ENCODE data around the gene CUL4A.

The CUL4A gene

DNA sequence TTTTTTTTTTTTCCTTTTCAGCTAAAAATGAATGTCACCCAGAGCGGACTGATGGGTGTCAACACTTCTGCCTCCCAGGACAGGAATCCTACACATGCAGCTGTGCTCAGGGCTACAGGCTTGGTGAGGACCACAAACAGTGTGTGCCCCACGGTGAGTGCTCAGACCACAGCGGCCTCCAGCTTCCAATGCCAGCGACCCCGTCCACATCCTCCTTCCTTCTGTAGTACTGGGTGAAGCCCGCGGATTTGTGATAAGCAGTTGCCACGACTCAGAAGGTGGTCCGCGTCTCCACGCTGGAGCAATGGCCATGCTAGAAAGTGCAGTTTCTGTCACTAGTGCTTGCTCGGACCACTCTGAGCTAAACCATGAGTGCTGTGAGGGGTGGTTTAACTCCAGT, 44.9 kb upstream of the CUL4A start:
- POLR2A ChIA-PET, result no interaction called here
- CTCF ChIA-PET, result no interaction called here
- TF ChIP-seq, protein P1, sequence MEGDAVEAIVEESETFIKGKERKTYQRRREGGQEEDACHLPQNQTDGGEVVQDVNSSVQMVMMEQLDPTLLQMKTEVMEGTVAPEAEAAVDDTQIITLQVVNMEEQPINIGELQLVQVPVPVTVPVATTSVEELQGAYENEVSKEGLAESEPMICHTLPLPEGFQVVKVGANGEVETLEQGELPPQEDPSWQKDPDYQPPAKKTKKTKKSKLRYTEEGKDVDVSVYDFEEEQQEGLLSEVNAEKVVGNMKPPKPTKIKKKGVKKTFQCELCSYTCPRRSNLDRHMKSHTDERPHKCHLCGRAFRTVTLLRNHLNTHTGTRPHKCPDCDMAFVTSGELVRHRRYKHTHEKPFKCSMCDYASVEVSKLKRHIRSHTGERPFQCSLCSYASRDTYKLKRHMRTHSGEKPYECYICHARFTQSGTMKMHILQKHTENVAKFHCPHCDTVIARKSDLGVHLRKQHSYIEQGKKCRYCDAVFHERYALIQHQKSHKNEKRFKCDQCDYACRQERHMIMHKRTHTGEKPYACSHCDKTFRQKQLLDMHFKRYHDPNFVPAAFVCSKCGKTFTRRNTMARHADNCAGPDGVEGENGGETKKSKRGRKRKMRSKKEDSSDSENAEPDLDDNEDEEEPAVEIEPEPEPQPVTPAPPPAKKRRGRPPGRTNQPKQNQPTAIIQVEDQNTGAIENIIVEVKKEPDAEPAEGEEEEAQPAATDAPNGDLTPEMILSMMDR (IDR thresholded peaks at IDR 0.05; ENCODE audit: insufficient read depth, low read length, missing control alignments), result no peak
- no peak overlapping the region for H3K4me3 ChIP-seq (ENCODE audit: low read depth, low read length)
- no peak for DNase-seq (ENCODE audit: low read depth, low spot score)

DNA sequence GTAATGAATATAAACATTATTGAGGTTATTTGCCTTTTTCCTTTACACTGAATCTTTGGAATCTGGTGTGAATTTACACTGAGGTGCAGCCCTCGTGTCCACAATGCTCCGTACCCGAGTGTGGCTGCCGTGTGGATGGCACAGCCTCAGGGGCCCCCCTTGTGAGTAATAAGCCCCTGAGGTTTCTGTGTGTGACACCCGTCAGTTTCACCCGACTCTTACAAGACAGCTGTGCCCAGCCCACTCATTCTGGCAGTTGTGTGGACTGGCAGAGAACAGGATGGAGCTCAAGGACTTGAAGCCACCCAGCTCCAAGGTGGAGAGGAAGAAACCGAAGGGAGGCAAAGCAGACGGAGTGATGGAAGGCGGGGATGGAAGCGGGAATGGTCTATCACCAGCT, 43.1 kb upstream of the CUL4A start:
- TF ChIP-seq, protein P1 (IDR thresholded peaks at IDR 0.05; ENCODE audit: insufficient read depth, low read length, missing control alignments), result no peak
- ChIA-PET CTCF (interaction anchor here (1.5 kb wide), 1 partner anchor 12 kb away, joined by 3 read pairs; no protein-coding TSS in a partner anchor), POLR2A (no interaction called here)
- DNase-seq (ENCODE audit: low read depth, low spot score), result no peak
- H3K4me3 ChIP-seq (ENCODE audit: low read depth, low read length), result no peak overlapping the region

DNA sequence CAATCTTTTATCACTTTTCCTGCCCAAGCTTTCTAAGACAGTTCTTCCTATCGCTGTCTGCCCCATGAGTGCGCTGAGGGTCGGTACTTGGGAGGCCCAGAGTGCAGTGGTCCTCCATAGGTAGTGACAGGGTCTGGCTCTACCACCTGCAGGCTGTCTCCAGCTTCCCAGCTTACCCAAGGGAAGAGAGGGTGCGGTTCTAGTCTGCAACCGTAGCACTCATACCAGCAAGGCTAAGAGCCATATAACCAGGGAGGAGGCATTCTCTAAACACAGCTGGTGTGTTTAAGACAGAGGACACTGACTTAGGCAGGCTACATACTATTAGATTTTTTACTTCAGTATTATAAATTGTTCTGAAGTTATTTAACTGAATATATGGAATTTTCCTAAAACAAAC, 42.7 kb upstream of the CUL4A start:
- no peak for DNase-seq (ENCODE audit: low read depth, low spot score)
- ChIA-PET POLR2A (no interaction called here), CTCF (no interaction called here)
- TF ChIP-seq, protein P1 (IDR thresholded peaks at IDR 0.05; ENCODE audit: insufficient read depth, low read length, missing control alignments), result no peak
- no peak overlapping the region for H3K4me3 ChIP-seq (ENCODE audit: low read depth, low read length)

DNA sequence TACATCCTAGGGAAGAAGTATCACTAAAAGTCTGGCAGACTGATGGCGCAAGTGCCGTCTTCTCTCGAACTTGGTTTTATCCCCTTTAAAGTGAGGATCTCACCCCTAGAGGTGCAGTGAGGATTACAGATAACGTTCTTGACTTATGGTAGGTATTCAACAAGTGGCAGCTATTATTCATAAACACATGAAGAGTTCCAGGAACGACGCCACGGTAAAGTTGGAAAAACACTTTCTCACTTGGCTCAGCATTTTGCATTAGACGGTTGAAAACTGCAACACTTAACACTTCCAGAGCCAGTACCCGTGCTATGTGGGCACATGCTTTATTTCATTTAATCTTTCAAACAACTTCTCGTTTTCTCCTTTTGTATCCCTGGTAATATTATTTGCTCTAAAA, 42.3 kb upstream of the CUL4A start:
- TF ChIP-seq, protein P1 (IDR thresholded peaks at IDR 0.05; ENCODE audit: insufficient read depth, low read length, missing control alignments), result no peak
- DNase-seq (ENCODE audit: low read depth, low spot score), result no peak
- CTCF ChIA-PET, result no interaction called here
- no peak overlapping the region for H3K4me3 ChIP-seq (ENCODE audit: low read depth, low read length)
- POLR2A ChIA-PET, result no interaction called here

DNA sequence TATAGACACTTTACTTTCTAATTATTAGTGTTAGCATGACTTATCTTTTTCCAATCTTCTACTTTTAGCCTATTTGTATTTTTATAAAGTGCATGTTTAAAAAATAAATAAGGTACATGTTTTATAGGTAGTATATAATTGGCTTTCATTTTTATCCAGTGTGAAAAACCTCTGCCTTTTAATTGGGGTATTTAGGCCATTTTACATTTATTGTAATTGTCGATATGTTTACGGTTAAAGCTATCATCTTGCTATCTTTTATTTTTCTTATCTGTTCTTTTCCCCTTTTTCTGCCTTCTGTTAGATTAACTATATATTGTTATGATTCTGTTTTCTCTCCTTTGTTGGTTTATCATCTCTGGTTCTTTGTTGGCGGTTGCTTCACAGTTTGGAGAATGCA, 41.8 kb upstream of the CUL4A start:
- TF ChIP-seq, protein P1 (IDR thresholded peaks at IDR 0.05; ENCODE audit: insufficient read depth, low read length, missing control alignments), result no peak
- POLR2A ChIA-PET, result no interaction called here
- H3K4me3 ChIP-seq (ENCODE audit: low read depth, low read length), result no peak overlapping the region
- no peak for DNase-seq (ENCODE audit: low read depth, low spot score)
- CTCF ChIA-PET, result no interaction called here

DNA sequence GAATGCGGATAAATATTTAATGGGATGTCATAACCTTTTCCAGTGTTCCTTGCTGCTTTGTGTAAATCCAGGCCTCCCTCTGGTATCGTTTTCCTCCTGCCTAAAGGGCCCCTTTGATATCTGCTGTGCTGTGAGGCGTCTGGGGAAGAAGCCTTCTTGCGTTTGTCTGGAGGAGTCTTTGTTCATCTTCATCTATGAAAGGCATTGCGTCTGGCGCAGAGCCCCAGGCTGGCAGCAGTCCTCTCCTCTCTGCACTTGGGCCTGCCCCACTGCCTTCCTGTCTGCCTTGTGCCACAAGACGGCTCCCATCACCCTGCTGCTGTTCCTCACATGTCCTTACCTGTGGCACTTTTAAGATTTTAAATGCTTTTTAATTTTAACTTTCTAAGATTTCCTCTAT, 41.2 kb upstream of the CUL4A start:
- H3K4me3 ChIP-seq (ENCODE audit: low read depth, low read length), result no peak overlapping the region
- TF ChIP-seq, protein P1 (IDR thresholded peaks at IDR 0.05; ENCODE audit: insufficient read depth, low read length, missing control alignments), result no peak
- CTCF ChIA-PET, result no interaction called here
- POLR2A ChIA-PET, result no interaction called here
- DNase-seq (ENCODE audit: low read depth, low spot score), result no peak
